H1 (cell line): ENCODE data around the gene CFAP65.

Experiments used
- EZH2 ChIP-seq: fragments of 200-600 bp; sonication (generic); IDR thresholded peaks from 2 replicates; pipeline ENCODE4 v1.7.1; 2012; ENCODE audit warnings: low read depth, mild to moderate bottlenecking, moderate library complexity, low read length, inconsistent platforms; ENCODE audit not compliant: severe bottlenecking
- JUND ChIP-seq: IDR thresholded peaks from 2 replicates; pipeline ENCODE4 v1.6.1; 2011; ENCODE audit warnings: mild to moderate bottlenecking, improper control_type of control experiment, low read length
- POLR2A ChIP-seq, 2 experiments: IDR thresholded peaks; 1 replicate in 1 of 2; 2 replicates in 1 of 2; pipeline ENCODE4 v1.6.1; 2011; ENCODE audit warnings: low read depth in 2 of 2, low read length in 2 of 2, mild to moderate bottlenecking in 2 of 2; ENCODE audit errors: control extremely low read depth in 1 of 2
- POLR2AphosphoS5 ChIP-seq: IDR thresholded peaks from 2 replicates; pipeline ENCODE4 v1.6.1; 2011; ENCODE audit warnings: low read depth, low read length
- RNF2 ChIP-seq: fragments of 200-900, 300-1000 bp; sonication (generic); IDR thresholded peaks from 2 replicates; pipeline ENCODE4 v1.7.1; 2016; ENCODE audit warnings: borderline replicate concordance, low read depth, mild to moderate bottlenecking, antibody characterized with exemption, low read length; ENCODE audit not compliant: poor library complexity, severe bottlenecking; ENCODE audit errors: missing control alignments
- YY1 ChIP-seq: IDR thresholded peaks from 2 replicates; pipeline ENCODE4 v1.6.1; 2011; ENCODE audit warnings: low read depth, mild to moderate bottlenecking, low read length
- TF ChIP-seq, protein P1 (sequence below), 3 experiments: IDR thresholded peaks; 1 replicate in 2 of 3; 2 replicates in 1 of 3; pipeline versions ENCODE4 v1.5.1 to v1.6.1; 2011; ENCODE audit warnings: low read length in 3 of 3, mild to moderate bottlenecking in 3 of 3, inconsistent platforms in 2 of 3, low read depth in 1 of 3, moderate library complexity in 1 of 3; ENCODE audit not compliant: insufficient read depth in 1 of 3; ENCODE audit errors: control extremely low read depth in 1 of 3

DNA sequence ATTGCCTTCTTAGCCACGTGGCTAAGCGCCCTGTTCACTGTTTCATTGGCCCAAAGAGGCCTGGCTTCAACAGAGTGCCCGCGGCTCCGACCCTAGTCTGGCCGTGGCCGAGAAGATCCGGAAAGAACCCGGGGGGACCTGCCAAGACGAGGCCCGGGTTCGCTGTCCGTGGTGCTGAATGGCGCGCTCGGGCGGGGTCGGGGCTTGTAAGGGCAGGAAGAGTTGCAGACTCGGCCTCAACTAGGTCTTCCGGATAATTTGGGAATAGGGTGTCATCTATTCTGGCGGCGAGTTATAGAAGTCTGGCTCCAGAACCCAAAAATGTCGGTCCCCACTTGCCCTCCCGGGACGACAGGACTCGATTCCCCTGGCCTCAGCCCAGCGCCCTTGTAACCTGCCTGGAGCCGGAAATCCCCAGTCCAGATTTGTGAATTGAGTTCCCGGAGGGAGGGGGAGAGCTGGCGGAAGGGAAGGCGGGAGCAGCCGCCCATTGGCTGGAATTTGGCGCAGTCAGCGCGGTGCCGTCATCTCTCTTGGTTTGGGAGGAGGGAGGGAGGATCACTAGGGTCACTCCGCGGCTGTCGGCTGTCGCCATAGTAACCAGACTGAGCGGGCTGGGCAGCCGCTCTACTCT lies 78.3 kb downstream of the CFAP65 start:
- TF ChIP-seq, protein P1, sequence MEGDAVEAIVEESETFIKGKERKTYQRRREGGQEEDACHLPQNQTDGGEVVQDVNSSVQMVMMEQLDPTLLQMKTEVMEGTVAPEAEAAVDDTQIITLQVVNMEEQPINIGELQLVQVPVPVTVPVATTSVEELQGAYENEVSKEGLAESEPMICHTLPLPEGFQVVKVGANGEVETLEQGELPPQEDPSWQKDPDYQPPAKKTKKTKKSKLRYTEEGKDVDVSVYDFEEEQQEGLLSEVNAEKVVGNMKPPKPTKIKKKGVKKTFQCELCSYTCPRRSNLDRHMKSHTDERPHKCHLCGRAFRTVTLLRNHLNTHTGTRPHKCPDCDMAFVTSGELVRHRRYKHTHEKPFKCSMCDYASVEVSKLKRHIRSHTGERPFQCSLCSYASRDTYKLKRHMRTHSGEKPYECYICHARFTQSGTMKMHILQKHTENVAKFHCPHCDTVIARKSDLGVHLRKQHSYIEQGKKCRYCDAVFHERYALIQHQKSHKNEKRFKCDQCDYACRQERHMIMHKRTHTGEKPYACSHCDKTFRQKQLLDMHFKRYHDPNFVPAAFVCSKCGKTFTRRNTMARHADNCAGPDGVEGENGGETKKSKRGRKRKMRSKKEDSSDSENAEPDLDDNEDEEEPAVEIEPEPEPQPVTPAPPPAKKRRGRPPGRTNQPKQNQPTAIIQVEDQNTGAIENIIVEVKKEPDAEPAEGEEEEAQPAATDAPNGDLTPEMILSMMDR (IDR thresholded peaks at IDR 0.05; ENCODE audit: control extremely low read depth in 1 of 3, insufficient read depth in 1 of 3, low read depth in 1 of 3, low read length in 3 of 3): no peak
- no peak for TF ChIP-seq POLR2AphosphoS5
- no peak for TF ChIP-seq POLR2A (IDR thresholded peaks at IDR 0.05; ENCODE audit: control extremely low read depth in 1 of 2, low read depth in 2 of 2, low read length in 2 of 2)
- no peak for TF ChIP-seq RNF2
- no peak for TF ChIP-seq EZH2
- TF ChIP-seq YY1: no peak
- peak; percentile 70 for TF ChIP-seq JUND
